Measurements from ENCODE around the gene EPHA1.

DNA sequence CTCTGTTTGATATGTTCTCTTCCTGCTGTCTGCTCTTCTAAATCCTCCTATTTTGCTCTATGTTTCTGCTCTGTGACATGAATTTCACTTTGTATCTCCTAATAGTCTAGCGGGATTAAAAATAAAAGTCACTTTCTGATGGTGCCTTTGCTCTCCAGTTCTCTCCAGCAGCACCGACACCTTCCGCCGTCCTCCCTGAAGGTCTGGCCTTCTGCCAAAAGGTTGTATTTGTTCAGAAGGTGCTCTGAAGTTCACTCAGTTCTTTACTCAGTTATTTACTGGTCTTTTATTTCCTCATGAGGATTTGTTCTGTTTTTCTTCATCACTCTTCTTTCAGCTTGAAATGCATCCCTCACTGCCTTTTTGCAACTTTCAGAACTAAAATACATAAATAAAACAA, 11.2 kb upstream of the EPHA1 start:
- TF ChIP-seq, protein P1, sequence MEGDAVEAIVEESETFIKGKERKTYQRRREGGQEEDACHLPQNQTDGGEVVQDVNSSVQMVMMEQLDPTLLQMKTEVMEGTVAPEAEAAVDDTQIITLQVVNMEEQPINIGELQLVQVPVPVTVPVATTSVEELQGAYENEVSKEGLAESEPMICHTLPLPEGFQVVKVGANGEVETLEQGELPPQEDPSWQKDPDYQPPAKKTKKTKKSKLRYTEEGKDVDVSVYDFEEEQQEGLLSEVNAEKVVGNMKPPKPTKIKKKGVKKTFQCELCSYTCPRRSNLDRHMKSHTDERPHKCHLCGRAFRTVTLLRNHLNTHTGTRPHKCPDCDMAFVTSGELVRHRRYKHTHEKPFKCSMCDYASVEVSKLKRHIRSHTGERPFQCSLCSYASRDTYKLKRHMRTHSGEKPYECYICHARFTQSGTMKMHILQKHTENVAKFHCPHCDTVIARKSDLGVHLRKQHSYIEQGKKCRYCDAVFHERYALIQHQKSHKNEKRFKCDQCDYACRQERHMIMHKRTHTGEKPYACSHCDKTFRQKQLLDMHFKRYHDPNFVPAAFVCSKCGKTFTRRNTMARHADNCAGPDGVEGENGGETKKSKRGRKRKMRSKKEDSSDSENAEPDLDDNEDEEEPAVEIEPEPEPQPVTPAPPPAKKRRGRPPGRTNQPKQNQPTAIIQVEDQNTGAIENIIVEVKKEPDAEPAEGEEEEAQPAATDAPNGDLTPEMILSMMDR (conservative IDR thresholded peaks at IDR 0.05; ENCODE audit: low read length): no peak
- no peak for TF ChIP-seq EZH2phosphoT487 (IDR thresholded peaks at IDR 0.05; ENCODE audit: borderline replicate concordance)
